Ureter (tissue), 1 donor: ENCODE data around the gene ALX1. TPM values are rescaled to one million over a fixed set of nuclear protein-coding genes. Genes with fewer than 3 reads are reported as not detected.
"Not testable (repeated sequence)": the region's sequence is repeated elsewhere in the genome, so short reads cannot be mapped to it uniquely, and the experiment has no call there.

Experiments
- DNase-seq: peaks from one replicate; pipeline ENCODE4 v3.0.0-alpha.2; 2020; ENCODE audit warnings: low spot score
- total RNA-seq: library from RNA; stranded (reverse); gene quantifications from one replicate; pipeline ENCODE4 v1.2.4, GENCODE V29; 2023
- donor health status: DM: yes; HTN: yes; CAD: no.

The ALX1 gene
- total RNA-seq, 1 donor from 2014 or later = 0.26 TPM

DNA sequence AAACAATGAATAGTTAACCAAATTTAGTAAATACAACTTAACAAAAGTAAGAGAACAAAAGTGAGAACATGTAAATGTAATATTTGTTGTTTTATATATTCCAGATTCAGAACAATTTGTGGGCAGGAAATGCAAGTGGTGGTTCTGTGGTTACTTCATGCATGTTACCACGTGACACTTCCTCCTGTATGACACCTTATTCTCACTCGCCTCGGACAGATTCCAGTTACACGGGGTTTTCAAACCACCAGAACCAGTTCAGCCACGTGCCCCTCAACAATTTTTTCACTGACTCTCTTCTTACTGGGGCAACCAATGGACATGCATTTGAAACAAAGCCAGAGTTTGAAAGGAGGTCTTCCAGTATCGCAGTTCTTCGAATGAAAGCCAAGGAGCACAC lies 21.0 kb downstream of the ALX1 start:
- DNase-seq = no peak

DNA sequence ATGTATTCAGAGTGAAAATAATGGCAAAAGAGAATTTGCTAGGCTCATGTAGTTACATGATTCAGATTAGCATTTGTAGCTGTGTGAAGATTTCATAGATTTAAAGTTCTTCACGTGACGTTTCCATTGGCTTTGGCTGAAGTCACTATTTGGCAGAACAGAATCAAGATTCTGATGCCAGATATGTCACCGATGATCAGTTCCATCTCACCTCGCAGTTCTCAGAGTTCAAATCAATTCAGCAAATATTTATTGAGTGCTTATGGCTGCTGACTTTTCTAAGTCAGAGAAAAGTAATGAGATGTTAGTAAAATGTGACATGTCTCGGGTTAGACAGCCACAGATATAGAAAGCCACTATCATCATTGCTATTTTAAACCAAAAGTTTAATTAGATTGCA lies 28.4 kb downstream of the ALX1 start:
- DNase-seq = no peak

DNA sequence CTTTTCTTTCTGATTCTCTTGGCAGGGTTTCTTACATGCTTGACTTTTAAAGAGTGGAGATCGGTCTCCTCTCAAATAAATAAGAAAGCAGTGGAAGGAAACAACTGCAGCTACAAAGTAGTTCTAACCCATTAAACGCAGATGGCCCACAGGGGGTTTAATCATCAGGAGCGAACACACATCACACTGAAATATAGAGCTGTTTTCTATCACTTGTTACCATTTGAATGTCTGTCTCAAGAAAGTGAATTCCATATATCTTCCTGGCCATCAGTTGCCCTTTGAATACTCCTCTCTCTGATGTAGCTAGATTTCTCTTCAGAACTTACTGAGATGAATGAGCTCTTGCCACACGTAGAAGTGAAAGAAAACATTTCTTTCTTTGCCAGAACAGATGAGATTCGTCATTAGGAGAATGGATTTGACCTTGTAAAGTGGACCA lies 29.1 kb downstream of the ALX1 start:
- no peak for DNase-seq

DNA sequence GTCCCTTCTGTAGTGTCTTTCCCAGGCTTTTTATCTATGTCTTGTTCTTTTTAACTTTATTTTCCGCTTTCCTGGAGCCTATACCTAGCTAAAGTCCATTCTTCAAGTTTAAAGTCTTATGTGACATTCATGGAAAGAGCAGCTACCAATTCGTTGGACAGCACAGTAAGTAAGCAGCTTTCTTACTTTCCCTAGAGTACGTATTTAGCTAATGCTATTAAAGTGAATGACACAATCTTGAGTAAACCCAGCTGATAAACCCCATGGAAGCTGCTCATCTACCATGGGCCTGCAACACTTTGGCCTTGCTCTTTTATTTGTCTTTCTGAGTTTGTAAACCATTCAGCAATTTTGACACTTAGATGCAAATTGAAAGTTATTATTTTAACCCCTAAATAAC lies 30.0 kb downstream of the ALX1 start:
- DNase-seq = no peak

DNA sequence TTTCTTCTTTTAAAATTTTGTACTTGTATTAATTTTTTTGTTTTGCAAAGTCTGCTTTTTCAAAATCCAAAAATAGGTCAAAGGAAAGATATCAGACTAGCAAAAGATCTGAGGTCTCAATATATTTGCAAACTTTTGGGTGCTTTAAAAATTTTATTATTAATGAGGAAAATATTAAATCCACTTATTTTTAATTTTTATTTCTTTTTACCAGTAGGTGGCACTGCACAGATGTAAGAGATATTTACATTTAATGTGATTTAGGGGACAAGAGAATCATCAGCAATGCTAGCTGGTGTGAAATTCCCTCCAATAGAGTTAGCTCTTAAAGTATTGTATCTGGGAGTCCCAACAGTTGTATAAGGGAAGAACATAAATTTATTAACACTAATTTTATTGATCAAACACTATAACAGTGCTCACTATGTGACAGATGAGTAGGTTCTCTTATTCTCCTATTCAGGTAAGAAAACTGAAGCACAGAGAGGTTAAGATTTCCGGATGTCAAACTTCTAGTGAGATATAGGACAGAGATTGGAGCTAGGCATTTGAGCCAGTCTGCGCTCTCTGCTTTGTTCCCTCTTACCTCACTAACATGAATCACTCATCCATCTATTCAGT lies 30.5 kb downstream of the ALX1 start:
- no peak for DNase-seq

DNA sequence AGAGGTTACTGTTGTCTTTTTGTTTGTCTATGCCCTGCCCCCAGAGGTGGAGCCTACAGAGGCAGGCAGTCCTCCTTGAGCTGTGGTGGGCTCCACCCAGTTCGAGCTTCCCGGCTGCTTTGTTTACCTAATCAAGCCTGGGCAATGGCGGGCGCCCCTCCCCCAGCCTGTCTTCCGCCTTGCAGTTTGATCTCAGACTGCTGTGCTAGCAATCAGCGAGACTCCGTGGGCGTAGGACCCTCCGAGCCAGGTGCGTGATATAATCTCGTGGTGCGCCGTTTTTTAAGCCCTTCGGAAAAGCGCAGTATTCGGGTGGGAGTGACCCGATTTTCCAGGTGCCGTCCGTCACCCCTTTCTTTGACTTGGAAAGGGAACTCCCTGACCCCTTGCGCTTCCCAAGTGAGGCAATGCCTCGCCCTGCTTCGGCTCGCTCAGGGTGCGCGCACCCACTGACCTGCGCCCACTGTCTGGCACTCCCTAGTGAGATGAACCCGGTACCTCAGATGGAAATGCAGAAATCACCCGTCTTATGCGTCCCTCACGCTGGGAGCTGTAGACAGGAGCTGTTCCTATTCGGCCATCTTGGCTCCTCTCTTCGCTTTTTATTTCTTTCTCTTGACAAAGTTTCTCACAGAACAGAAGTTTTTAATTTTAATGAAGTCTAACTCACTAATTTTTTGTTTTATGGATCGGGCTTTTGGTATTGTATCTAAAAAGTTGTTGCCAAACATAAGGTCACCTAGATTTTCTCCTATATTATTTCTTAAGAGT lies 38.0 kb downstream of the ALX1 start:
- not testable (repeated sequence) for DNase-seq

DNA sequence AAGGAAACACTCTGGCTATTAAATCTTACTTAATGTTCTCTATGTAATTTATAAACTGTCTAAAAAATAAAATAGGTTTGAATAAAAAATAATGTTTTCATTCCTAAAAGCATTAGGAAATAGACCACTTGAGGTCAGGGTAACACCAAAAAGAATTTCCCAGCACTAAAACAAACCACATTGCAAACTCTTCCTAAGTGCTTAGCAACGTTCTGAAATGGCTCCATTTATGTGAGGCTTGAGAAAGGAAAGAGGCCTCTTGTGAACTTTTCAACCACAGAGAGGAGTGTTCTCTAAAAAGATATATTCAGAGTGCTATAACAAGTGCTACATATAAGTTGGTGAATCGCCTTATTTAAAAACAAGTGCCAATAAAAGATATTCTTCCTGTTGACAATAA lies 42.7 kb downstream of the ALX1 start:
- no peak for DNase-seq

DNA sequence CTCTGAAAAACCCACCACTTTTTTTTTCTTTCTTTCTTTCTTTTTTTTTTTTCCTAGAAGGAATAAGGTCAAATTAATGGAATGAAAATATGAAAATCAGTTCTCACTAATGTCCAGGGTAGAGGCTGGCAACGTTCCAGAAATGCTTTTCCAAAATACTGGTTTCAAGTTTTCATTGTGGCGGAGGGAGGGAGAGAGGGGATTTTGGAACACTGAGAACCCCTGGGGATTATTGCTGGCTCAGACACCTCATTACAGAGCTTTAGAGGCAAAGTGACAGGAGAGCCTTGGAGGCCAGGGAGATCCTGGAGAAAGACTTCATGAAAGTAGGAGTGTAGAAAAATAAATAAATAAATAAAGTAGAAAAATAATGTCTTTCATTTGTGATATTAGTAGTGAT lies 45.4 kb downstream of the ALX1 start:
- no peak for DNase-seq

DNA sequence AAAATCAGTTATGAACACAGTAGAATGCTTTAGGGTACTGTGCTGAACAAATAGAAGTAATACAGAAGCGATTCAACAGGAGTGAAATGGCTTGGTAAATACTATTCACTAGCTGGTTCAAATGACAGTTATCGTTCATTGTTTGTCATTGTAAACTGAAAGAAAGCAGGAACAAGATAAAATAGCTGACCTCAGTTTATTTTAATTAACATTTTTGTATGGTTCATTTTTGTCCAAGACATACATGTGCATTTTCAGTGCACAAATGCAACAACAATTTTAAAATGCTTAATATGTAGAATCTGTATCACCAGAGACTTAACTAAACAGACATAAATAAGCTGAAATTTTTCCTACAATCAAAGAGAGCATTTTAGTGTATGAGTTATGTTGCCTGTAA lies 49.9 kb downstream of the ALX1 start:
- no peak for DNase-seq

DNA sequence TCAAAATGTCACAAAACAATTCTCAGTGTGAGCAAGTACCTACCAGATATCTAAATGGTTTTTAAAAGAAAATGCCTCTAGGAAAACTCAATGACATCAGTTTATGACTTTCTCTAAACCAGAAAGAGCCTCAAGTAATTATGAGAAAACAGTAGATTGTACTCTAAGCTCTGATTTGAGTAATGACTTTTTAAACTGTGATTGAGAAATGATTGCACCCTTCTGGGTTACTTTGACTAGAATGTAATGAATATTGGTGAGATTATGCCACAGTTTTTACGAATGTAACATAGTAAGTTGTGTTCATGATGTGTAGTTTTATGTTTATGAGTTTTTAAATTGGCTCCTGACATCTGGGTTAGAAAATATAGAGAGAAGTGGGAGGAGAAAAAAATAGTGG lies 68.8 kb downstream of the ALX1 start:
- DNase-seq = no peak

DNA sequence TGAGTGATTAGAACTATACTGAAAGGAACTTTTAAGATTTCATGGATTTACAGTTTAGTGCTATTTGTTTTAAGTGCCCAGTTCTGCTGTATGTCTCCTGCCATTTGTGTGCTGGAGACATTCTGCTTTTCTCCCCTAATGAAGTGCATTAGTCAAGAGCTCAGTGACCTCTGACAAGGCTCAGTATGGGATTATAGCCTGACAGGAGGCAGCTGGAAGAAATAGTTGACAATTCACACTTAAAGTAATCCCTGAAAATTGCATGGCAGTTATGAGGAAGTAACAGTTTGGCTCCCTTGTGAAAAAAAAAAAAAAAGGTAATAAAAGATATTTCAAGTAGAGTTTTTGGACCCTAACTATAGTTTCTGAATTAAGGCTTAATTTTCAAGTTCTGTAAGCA lies 70.3 kb downstream of the ALX1 start:
- no peak for DNase-seq

Other genes with a start within 250 kb of the ALX1 start
- not detected for gene TSPAN19, start 243.9 kb upstream of the ALX1 start, total RNA-seq
- gene LRRIQ1, start 243.9 kb upstream of the ALX1 start, total RNA-seq = 3.2 TPM